Gastroesophageal sphincter (tissue), 2 donors: ENCODE results near the gene ZDHHC3.

Source experiments
- POLR2A ChIP-seq, 2 donors: fragments of 450-650 bp; IDR thresholded peaks; one replicate each; pipeline ENCODE4 v1.6.1; 2017; ENCODE audit warnings: antibody characterized with exemption in 2 of 2, mild to moderate bottlenecking in 2 of 2, moderate library complexity in 1 of 2
- POLR2AphosphoS5 ChIP-seq: sonication (generic); formaldehyde crosslinking; IDR thresholded peaks from one replicate; pipeline ENCODE4 v1.6.1; 2017; ENCODE audit warnings: antibody characterized with exemption

GRCh38 chr3:45011756-45012508 lies 36.0 kb upstream of the ZDHHC3 start:
- TF ChIP-seq POLR2AphosphoS5, result peak; percentile 88
- no peak for TF ChIP-seq POLR2A (IDR thresholded peaks at IDR 0.05)
